Measurements from ENCODE around the gene SYNC. TPM values are rescaled to one million over a fixed set of nuclear protein-coding genes. Genes with fewer than 3 reads are reported as not detected.
A peak's percentile ranks its signal among the peaks of the same experiment; 100 is the strongest.

Gene SYNC
- total and polyA plus RNA-seq, 10 of the 15 experiments (the other 5 are each of a cell fraction or from before 2014, with no cell fraction given), result 0.04 to 0.12 (median 0.05) TPM; not detected in 7

DNA sequence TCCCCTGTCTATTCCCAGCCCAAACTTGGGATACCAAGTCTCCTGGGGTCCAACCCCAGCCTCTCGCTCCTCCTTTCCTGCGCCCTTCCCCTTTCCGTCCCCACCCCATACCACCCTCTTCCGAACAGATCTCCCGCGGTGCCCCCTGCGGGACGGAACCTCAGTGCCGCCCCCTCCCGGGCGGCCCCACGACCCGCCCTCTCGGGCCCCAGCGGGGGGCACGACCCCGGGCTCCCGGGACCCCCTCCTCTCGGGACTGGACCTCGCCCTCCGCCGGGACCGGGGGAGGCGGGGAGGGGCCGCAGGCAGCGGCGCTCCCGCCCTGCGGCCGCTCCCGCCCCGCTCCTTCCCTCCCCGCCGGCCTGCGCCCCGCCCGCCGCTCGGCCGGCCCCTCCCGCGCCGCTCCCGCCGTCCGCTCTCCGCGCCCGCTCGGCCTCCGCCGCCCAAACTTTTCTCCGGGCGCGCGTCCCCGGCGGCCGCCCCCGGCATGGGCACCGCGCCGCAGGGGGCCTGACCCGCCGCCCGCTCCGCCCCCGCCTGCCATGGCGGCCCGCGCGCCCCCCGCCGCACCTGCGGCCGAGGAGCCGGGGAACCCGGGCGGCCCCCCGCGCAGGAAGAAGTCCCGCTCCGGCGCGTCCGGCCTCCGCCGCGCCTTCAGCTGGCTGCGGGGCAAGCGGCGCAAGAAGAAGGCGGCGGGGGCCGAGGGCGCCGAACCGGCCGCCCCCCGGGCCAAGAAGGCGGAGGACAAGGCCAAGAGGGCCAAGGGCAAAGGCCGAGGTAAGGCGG lies 39.0 kb upstream of the SYNC start:
- TF ChIP-seq NR2F1 (conservative IDR thresholded peaks at IDR 0.05) (0 out of 2 replicates have a peak, but pooled peaks have one; percentile 34), SUZ12 (IDR thresholded peaks at IDR 0.05; ENCODE audit: unreplicated experiment) (peak; percentile 60), IKZF1 (conservative IDR thresholded peaks at IDR 0.05) (peak; percentile 34; the same call in 1 of the 2 replicates), POLR2A (IDR thresholded peaks at IDR 0.05; ENCODE audit: low read depth, low read length) (no peak), POU2F2 (IDR thresholded peaks at IDR 0.05; ENCODE audit: borderline replicate concordance, low read depth, low read length) (no peak), IKZF2 (IDR thresholded peaks at IDR 0.05) (0 out of 4 replicates have a peak, but pooled peaks of 1 of the 2 experiments have one; percentile 38)
- TF ChIP-seq, protein P1, sequence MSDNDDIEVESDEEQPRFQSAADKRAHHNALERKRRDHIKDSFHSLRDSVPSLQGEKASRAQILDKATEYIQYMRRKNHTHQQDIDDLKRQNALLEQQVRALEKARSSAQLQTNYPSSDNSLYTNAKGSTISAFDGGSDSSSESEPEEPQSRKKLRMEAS (IDR thresholded peaks at IDR 0.05; ENCODE audit: low read depth, low read length), result no peak
- TF ChIP-seq, protein P2, sequence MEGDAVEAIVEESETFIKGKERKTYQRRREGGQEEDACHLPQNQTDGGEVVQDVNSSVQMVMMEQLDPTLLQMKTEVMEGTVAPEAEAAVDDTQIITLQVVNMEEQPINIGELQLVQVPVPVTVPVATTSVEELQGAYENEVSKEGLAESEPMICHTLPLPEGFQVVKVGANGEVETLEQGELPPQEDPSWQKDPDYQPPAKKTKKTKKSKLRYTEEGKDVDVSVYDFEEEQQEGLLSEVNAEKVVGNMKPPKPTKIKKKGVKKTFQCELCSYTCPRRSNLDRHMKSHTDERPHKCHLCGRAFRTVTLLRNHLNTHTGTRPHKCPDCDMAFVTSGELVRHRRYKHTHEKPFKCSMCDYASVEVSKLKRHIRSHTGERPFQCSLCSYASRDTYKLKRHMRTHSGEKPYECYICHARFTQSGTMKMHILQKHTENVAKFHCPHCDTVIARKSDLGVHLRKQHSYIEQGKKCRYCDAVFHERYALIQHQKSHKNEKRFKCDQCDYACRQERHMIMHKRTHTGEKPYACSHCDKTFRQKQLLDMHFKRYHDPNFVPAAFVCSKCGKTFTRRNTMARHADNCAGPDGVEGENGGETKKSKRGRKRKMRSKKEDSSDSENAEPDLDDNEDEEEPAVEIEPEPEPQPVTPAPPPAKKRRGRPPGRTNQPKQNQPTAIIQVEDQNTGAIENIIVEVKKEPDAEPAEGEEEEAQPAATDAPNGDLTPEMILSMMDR (IDR thresholded peaks at IDR 0.05 in 2 of 3, conservative IDR thresholded peaks at IDR 0.05 in 1 of 3; ENCODE audit: control insufficient read depth in 2 of 3, extremely low read depth in 1 of 3, insufficient read depth in 1 of 3, low read depth in 3 of 3, low read length in 3 of 3), result peak in 2 of 3 experiments; percentile 21 to 27; a peak in 4 of 6 replicates
- Histone ChIP-seq H3K79me2 (ENCODE audit: control insufficient read depth, insufficient read depth, low read length) (no peaks in the 10 kb centered on the region), H3K4me1 (ENCODE audit: control insufficient read depth, insufficient read depth, low read length) (no peaks in the 10 kb centered on the region), H2AFZ (ENCODE audit: control insufficient read depth, low read depth, low read length) (no peak overlapping the region), H3K9ac (ENCODE audit: control insufficient read depth, insufficient read depth, low read length) (0 out of 2 replicates have a peak overlapping the region, but pooled peaks have one; percentile 10), H3K9me3 (replicated peaks; ENCODE audit: control insufficient read depth, insufficient read depth, low read length) (no peaks in the 10 kb centered on the region), H3K27ac (ENCODE audit: control insufficient read depth, insufficient read depth) (no peak overlapping the region), H3K27me3 (replicated peaks in 1 of 2; ENCODE audit: control insufficient read depth in 2 of 2, insufficient read depth in 2 of 2, low read length in 1 of 2) (peaks cover 5 to 11% of the 10 kb centered on the region in 2 experiments), H4K20me1 (ENCODE audit: control insufficient read depth, insufficient read depth) (no peaks in the 10 kb centered on the region), H3K36me3 (ENCODE audit: control insufficient read depth in 2 of 2, insufficient read depth in 2 of 2, low read length in 1 of 2) (no peaks in the 10 kb centered on the region), H3K4me2 (ENCODE audit: control insufficient read depth, insufficient read depth) (peak overlapping the region; percentile 60), H3K4me3 (peak overlapping the region; percentile 57; the same call in 1 of the 2 replicates)
- in situ Hi-C loops (cut with MboI) (no loop called here), intact Hi-C loops (cut with micrococcal nuclease; ENCODE audit: unreplicated experiment) (no loop called here)
- SMC1A ChIA-PET (ENCODE audit: uncharacterized antibody, unreplicated experiment), result interaction anchor here (0.9 kb wide), 1 partner anchor 33 kb away, joined by 3 read pairs; no protein-coding TSS in a partner anchor
- CTCF ChIA-PET, result interaction anchor here (0.6 kb wide), 1 partner anchor 37 kb away, joined by 3 read pairs; no protein-coding TSS in a partner anchor
- DNase-seq (ENCODE audit: low read depth, low spot score), result no peak
- ATAC-seq, result peak; percentile 73
- BruUV-seq (replicated peaks), result no TSS peak
- POLR2A ChIA-PET, result no interaction called here
- WGBS (ENCODE audit: insufficient coverage, insufficient replicate concordance, low lambda C conversion rate, missing lambda C conversion rate), result 4% methylated on average over 17 of the region's 103 CpGs
- FAIRE-seq, result no peak
- RAD21 ChIA-PET (ENCODE audit: unreplicated experiment), result no interaction called here

Measured in GM12878 (cell line).